Measurements from ENCODE around the gene RAMP1.

RAMP1 gene

DNA sequence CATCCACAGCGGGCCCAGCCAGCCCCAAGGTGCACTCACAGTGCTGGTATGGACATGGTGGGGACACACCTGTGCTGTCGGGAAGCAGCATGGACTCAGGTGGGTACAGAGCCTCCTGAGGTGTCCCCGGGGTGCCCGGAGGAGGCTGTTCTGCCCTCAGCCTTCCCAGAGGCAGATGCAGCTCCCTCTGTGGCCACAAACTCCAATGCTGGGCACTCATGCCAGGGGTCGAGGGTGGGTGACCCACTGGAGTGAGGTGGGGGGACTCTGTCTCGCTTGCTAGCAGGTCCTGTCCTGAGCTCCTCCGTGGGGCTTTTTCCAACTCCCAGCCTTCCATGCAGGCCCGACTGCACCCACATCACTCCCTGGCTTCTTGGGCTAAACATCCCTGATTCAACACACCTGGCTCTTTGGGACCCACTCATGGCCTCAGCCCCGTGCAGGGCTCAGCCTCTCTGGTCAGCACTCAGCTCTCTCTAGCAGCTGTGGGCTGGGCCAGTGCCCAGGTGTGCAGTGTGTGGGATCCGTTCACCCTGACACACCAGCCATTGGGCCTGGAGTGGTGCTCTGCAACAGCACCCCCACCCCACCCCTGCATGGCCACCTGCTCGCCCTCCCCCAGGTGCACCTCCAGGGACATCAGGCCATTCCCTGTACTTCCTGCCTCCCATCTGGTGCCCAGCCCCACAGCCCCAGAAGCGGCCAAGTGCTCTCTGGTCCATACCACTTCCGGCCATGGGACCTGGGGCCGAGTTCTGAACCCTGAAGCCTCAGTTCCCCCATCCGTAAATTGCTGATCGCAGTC, 16.0 kb downstream of the RAMP1 start:
- no peak for DNase-seq (ENCODE audit: low read depth in 1 of 2, low spot score in 1 of 2)
- no peak overlapping the region for H3K27ac ChIP-seq (replicated peaks)
- H3K27me3 ChIP-seq (ENCODE audit: insufficient read depth, poor library complexity, severe bottlenecking): no peaks in the 10 kb centered on the region
- no peak for TF ChIP-seq GABPA (IDR thresholded peaks at IDR 0.05; ENCODE audit: low read depth)
- TF ChIP-seq, protein P1, sequence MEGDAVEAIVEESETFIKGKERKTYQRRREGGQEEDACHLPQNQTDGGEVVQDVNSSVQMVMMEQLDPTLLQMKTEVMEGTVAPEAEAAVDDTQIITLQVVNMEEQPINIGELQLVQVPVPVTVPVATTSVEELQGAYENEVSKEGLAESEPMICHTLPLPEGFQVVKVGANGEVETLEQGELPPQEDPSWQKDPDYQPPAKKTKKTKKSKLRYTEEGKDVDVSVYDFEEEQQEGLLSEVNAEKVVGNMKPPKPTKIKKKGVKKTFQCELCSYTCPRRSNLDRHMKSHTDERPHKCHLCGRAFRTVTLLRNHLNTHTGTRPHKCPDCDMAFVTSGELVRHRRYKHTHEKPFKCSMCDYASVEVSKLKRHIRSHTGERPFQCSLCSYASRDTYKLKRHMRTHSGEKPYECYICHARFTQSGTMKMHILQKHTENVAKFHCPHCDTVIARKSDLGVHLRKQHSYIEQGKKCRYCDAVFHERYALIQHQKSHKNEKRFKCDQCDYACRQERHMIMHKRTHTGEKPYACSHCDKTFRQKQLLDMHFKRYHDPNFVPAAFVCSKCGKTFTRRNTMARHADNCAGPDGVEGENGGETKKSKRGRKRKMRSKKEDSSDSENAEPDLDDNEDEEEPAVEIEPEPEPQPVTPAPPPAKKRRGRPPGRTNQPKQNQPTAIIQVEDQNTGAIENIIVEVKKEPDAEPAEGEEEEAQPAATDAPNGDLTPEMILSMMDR (IDR thresholded peaks at IDR 0.05; ENCODE audit: insufficient read depth, low read length): no peak
- TF ChIP-seq REST (IDR thresholded peaks at IDR 0.05; ENCODE audit: insufficient replicate concordance, low read depth): no peak
- TF ChIP-seq POLR2AphosphoS5 (IDR thresholded peaks at IDR 0.05; ENCODE audit: low read depth): no peak
- no peak overlapping the region for H3K4me3 ChIP-seq (replicated peaks; ENCODE audit: insufficient read depth, low read length)

DNA sequence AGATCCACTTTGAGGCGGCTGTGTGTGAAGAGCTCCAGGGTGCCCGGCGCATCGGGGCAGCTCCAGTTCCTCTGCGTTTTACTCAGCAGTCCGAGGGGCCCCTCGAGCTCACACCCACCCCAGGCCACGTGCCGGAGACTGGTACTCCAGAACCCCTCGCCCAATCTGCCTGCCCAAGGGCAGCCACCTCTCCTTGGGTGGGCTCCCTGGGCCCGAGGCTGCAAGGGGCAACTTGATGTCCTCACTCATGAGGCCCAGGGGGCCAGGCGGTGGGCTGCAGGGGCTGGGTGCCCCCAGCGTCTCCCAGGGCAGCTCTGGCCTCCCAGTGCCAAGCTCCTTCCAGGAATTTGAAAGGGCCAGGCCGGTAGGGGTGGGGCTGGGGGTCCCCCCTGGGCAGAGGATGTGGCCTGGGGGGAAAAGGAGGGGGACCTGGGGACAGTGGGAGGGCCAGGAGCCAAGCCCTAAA, 16.7 kb downstream of the RAMP1 start:
- Histone ChIP-seq H3K27ac (replicated peaks) (no peak overlapping the region), H3K4me3 (replicated peaks; ENCODE audit: insufficient read depth, low read length) (no peak overlapping the region), H3K27me3 (ENCODE audit: insufficient read depth, poor library complexity, severe bottlenecking) (no peaks in the 10 kb centered on the region)
- DNase-seq (ENCODE audit: low read depth in 1 of 2, low spot score in 1 of 2): no peak
- TF ChIP-seq SPI1 (IDR thresholded peaks at IDR 0.05; ENCODE audit: borderline replicate concordance, low read depth) (no peak), REST (IDR thresholded peaks at IDR 0.05; ENCODE audit: insufficient replicate concordance, low read depth) (no peak), POLR2AphosphoS5 (IDR thresholded peaks at IDR 0.05; ENCODE audit: low read depth) (no peak), GABPA (IDR thresholded peaks at IDR 0.05; ENCODE audit: low read depth) (no peak)
- TF ChIP-seq, protein P1 (IDR thresholded peaks at IDR 0.05; ENCODE audit: insufficient read depth, low read length): no peak

GRCh38 chr2:237876532-237876931, 17.1 kb downstream of the RAMP1 start:
- no peak overlapping the region for H3K4me3 ChIP-seq (replicated peaks; ENCODE audit: insufficient read depth, low read length)
- no peak overlapping the region for H3K27ac ChIP-seq (replicated peaks)
- TF ChIP-seq SPI1 (IDR thresholded peaks at IDR 0.05; ENCODE audit: borderline replicate concordance, low read depth): no peak
- no peak for TF ChIP-seq POLR2AphosphoS5 (IDR thresholded peaks at IDR 0.05; ENCODE audit: low read depth)
- TF ChIP-seq GABPA (IDR thresholded peaks at IDR 0.05; ENCODE audit: low read depth): no peak
- TF ChIP-seq, protein P1 (IDR thresholded peaks at IDR 0.05; ENCODE audit: insufficient read depth, low read length): no peak
- TF ChIP-seq REST (IDR thresholded peaks at IDR 0.05; ENCODE audit: insufficient replicate concordance, low read depth): no peak
- DNase-seq (ENCODE audit: low read depth in 1 of 2, low spot score in 1 of 2): no peak
- no peaks in the 10 kb centered on the region for H3K27me3 ChIP-seq (ENCODE audit: insufficient read depth, poor library complexity, severe bottlenecking)

Measured in HL-60 (cell line).